Vagina (tissue), 2 donors: ENCODE results near the gene LHX1. TPM values are rescaled to one million over a fixed set of nuclear protein-coding genes. Genes with fewer than 3 reads are reported as not detected.

Experiments used
- DNase-seq, 2 donors: peaks; one replicate each; pipeline ENCODE4 v3.0.0-alpha.2; 2017; ENCODE audit errors: extremely low spot score in 2 of 2
- H3K27ac ChIP-seq: fragments of 200-600 bp; sonication (generic); one replicate; pipeline ENCODE4 v1.5.1; 2019
- H3K27me3 ChIP-seq: fragments of 200-600 bp; sonication (generic); one replicate; pipeline ENCODE4 v1.5.1; 2019
- H3K36me3 ChIP-seq, 2 donors: fragments of 200-600 bp; sonication (generic); one replicate each; pipeline ENCODE4 v1.5.1; 2017 to 2019
- H3K4me1 ChIP-seq: fragments of 200-600 bp; sonication (generic); one replicate; pipeline ENCODE4 v1.5.1; 2019
- H3K4me3 ChIP-seq, 2 donors: fragments of 200-600 bp; sonication (generic); 1 replicate in 1 of 2; 2 replicates in 1 of 2; pipeline ENCODE4 v1.5.1; 2016 to 2019
- H3K9me3 ChIP-seq: fragments of 200-600 bp; sonication (generic); one replicate; pipeline ENCODE4 v1.5.1; 2019
- CTCF ChIP-seq, 3 experiments: fragments of 450-650 bp in 2 of 3; fragments of 200-600 bp in 1 of 3; sonication (generic) in 1 of 3; IDR thresholded peaks; one replicate each; pipeline ENCODE4 v1.5.1; 2017 to 2019; ENCODE audit warnings: antibody characterized with exemption in 3 of 3, mild to moderate bottlenecking in 2 of 3, moderate library complexity in 2 of 3
- POLR2A ChIP-seq, 2 donors: fragments of 450-650 bp; IDR thresholded peaks; one replicate each; pipeline ENCODE4 v1.6.1; 2017; ENCODE audit warnings: antibody characterized with exemption in 2 of 2, mild to moderate bottlenecking in 2 of 2, moderate library complexity in 2 of 2
- POLR2AphosphoS5 ChIP-seq, 2 donors: sonication (generic); formaldehyde crosslinking; IDR thresholded peaks; one replicate each; pipeline ENCODE4 v1.9.0; 2017; ENCODE audit warnings: antibody characterized with exemption in 2 of 2, mild to moderate bottlenecking in 2 of 2, low read depth in 1 of 2; ENCODE audit not compliant: insufficient read depth in 1 of 2
- intact Hi-C: fragments of 100-400 bp; cut with DNase I; formaldehyde crosslinking; loops from one replicate; pipeline ENCODE4 v1.15.1; 2023
- total RNA-seq: library from RNA; depleted of rRNA; stranded (reverse); fragments of >200 nt; gene quantifications from one replicate; pipeline ENCODE4 v1.2.3, GENCODE V29; 2016

The LHX1 gene
- total RNA-seq, 1 donor from 2014 or later, result not detected

DNA sequence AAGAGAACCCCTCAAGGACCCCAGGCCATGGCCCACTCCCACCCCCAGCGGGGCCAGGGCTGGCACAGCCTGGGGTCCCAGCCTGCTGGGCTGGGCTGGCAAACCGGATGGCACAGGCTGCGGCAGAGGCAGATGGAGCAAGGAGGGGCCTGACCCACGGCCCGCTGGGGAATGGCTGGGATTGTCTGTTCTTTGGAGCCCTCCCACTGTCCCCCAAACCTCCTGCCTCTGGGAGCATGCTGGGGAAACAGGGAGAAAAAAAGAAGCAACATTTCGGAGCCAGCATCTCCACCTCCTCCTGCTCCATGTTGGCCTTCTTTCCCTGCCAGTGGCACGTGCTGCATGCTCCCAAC is 37.1 kb upstream of the LHX1 start:
- TF ChIP-seq CTCF (IDR thresholded peaks at IDR 0.05) (no peak), POLR2AphosphoS5 (IDR thresholded peaks at IDR 0.05; ENCODE audit: insufficient read depth in 1 of 2, low read depth in 1 of 2) (no peak), POLR2A (IDR thresholded peaks at IDR 0.05) (no peak)
- Histone ChIP-seq H3K4me1 (no peaks in the 10 kb centered on the region), H3K27me3 (no peaks in the 10 kb centered on the region), H3K36me3 (no peaks in the 10 kb centered on the region), H3K4me3 (no peak overlapping the region), H3K9me3 (no peaks in the 10 kb centered on the region), H3K27ac (no peak overlapping the region)
- DNase-seq, result no peak
- intact Hi-C loops, result no loop called here

DNA sequence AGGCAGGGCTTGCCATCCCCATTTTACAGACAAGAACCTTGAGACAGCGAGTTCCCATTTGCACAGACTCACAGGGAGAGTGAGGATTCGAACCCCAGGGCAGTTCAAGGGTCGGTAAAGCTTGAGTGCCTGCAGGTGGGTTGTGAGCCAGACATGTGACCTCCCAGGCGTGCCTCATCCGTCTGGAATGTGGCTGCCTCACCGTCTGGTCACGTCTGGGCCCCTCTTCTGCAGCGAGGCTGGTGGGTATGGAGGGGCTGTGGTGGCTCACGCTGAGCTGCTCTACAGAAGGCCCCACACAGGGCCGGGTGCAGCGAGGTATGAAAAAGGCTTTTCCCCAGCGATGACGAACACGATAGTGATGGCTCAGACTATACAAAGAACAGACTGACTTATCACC is 35.8 kb upstream of the LHX1 start:
- no peaks in the 10 kb centered on the region for H3K36me3 ChIP-seq
- DNase-seq, result no peak
- H3K4me1 ChIP-seq, result no peaks in the 10 kb centered on the region
- H3K4me3 ChIP-seq, result no peak overlapping the region
- H3K9me3 ChIP-seq, result no peaks in the 10 kb centered on the region
- H3K27ac ChIP-seq, result no peak overlapping the region
- TF ChIP-seq POLR2A (IDR thresholded peaks at IDR 0.05) (no peak), POLR2AphosphoS5 (IDR thresholded peaks at IDR 0.05; ENCODE audit: insufficient read depth in 1 of 2, low read depth in 1 of 2) (no peak), CTCF (IDR thresholded peaks at IDR 0.05) (no peak)
- intact Hi-C loops, result no loop called here
- H3K27me3 ChIP-seq, result no peaks in the 10 kb centered on the region

- no peak for DNase-seq
- H3K4me1 ChIP-seq, result no peaks in the 10 kb centered on the region
- intact Hi-C loops, result no loop called here
- no peaks in the 10 kb centered on the region for H3K27me3 ChIP-seq
- no peak overlapping the region for H3K27ac ChIP-seq
- no peak overlapping the region for H3K4me3 ChIP-seq
- H3K36me3 ChIP-seq, result no peaks in the 10 kb centered on the region
- H3K9me3 ChIP-seq, result no peaks in the 10 kb centered on the region
- no peak for TF ChIP-seq POLR2AphosphoS5 (IDR thresholded peaks at IDR 0.05; ENCODE audit: insufficient read depth in 1 of 2, low read depth in 1 of 2)
- TF ChIP-seq CTCF (IDR thresholded peaks at IDR 0.05), result no peak
- no peak for TF ChIP-seq POLR2A (IDR thresholded peaks at IDR 0.05)
Measured at GRCh38 chr17:36907407-36907806, 29.9 kb upstream of the LHX1 start.

DNA sequence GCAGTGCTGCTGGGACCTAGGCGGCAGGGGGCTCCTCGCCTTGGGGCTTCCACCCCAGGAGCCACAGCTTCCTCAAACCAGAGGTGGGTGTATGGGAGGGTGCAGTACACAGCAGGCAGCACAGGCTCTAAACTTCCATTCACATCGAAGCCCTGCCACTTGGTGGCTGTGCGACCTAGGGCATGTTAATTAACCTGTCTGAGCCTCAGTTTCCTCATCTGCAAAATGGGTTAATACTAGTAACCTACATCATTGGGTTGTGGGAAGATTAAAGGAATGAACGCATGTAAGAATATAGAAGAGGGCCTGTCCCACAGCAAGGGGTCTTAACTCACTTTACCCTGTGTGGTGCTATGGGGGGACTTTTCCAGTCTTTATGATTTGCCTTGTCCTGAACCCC is 26.8 kb upstream of the LHX1 start:
- Histone ChIP-seq H3K27ac (no peak overlapping the region), H3K27me3 (no peaks in the 10 kb centered on the region), H3K9me3 (no peaks in the 10 kb centered on the region), H3K4me3 (no peak overlapping the region), H3K36me3 (no peaks in the 10 kb centered on the region), H3K4me1 (no peaks in the 10 kb centered on the region)
- DNase-seq, result no peak
- TF ChIP-seq CTCF (IDR thresholded peaks at IDR 0.05), result no peak
- TF ChIP-seq POLR2AphosphoS5 (IDR thresholded peaks at IDR 0.05; ENCODE audit: insufficient read depth in 1 of 2, low read depth in 1 of 2), result no peak
- no peak for TF ChIP-seq POLR2A (IDR thresholded peaks at IDR 0.05)
- intact Hi-C loops, result no loop called here

GRCh38 chr17:36911001-36911400 is 26.3 kb upstream of the LHX1 start:
- no peak for DNase-seq
- TF ChIP-seq POLR2AphosphoS5 (IDR thresholded peaks at IDR 0.05; ENCODE audit: insufficient read depth in 1 of 2, low read depth in 1 of 2) (no peak), CTCF (IDR thresholded peaks at IDR 0.05) (no peak)
- H3K27ac ChIP-seq, result no peak overlapping the region
- intact Hi-C loops, result no loop called here
- no peaks in the 10 kb centered on the region for H3K9me3 ChIP-seq
- H3K27me3 ChIP-seq, result no peaks in the 10 kb centered on the region
- no peaks in the 10 kb centered on the region for H3K4me1 ChIP-seq
- no peaks in the 10 kb centered on the region for H3K36me3 ChIP-seq
- no peak overlapping the region for H3K4me3 ChIP-seq
